ENCODE measurements around the gene SOCS3. TPM values are rescaled to one million over a fixed set of nuclear protein-coding genes. Genes with fewer than 3 reads are reported as not detected.

Gene SOCS3
- total RNA-seq, result 10 to 100 TPM; 22.0 to 24.4 TPM

GRCh38 chr17:78359997-78360370 is at the start of gene SOCS3:
Gene SOCS3, minus strand, starts transcription at chr17:78360077. Its CDS starts 982 bp downstream, at chr17:78359095.

GRCh38 chr17:78378225-78379130 is 18.6 kb upstream of the SOCS3 start, which contains the start of gene PGS1:
Gene PGS1, plus strand, starts transcription at chr17:78378649. Its CDS starts 17 bp downstream, at chr17:78378666.

Small RNAs within 50 kb of the gene (small RNA-seq; reads per million reads assigned to genes)
- gene RF00415 (0 reads per million in 2 donors), gene RN7SL236P (0 reads per million in 2 donors)

Other genes starting within 250 kb of the SOCS3 start
- gene TMC6, start 231.3 kb downstream of the SOCS3 start, total RNA-seq, result 10 to 100 TPM; 28.9 to 93.9 TPM
- gene TMC8, start 229.3 kb downstream of the SOCS3 start, total RNA-seq, result 1 to 10 TPM in 1 of 2 donors, under 1 TPM in 1; 0.34 to 1.3 TPM
- gene C17orf99, start 213.7 kb downstream of the SOCS3 start, total RNA-seq, result not detected
- gene SYNGR2, start 191.5 kb downstream of the SOCS3 start, total RNA-seq, result 10 to 100 TPM in 1 of 2 donors, 1 to 10 TPM in 1; 8.3 to 10.3 TPM
- 100 to 1,000 TPM in 1 of 2 donors, 10 to 100 TPM in 1; 70.5 to 131 TPM for gene TK1, start 173.0 kb downstream of the SOCS3 start, total RNA-seq
- 10 to 100 TPM in 1 of 2 donors, 1 to 10 TPM in 1; 8.3 to 22.6 TPM for gene AFMID, start 172.7 kb downstream of the SOCS3 start, total RNA-seq
- 10 to 100 TPM; 50.6 to 85.3 TPM for gene BIRC5, start 145.8 kb downstream of the SOCS3 start, total RNA-seq
- not detected for gene TMEM235, start 128.4 kb downstream of the SOCS3 start, total RNA-seq
- gene PGS1, start 18.6 kb upstream of the SOCS3 start, total RNA-seq, result 10 to 100 TPM; 27.9 to 42.6 TPM
- gene DNAH17, start 217.3 kb upstream of the SOCS3 start, total RNA-seq, result under 1 TPM in 1 of 2 donors, not detected in 1; under 0.01 TPM